Sigmoid colon (tissue), 7 donors: ENCODE data around the gene ZNF212. TPM values are rescaled to one million over a fixed set of nuclear protein-coding genes. Genes with fewer than 3 reads are reported as not detected.

Experiments
- DNase-seq: peaks from one replicate; pipeline ENCODE4 v3.0.0-alpha.2; 2019
- H3K27ac ChIP-seq, 4 donors: fragments of 200-600 bp; sonication (generic); one replicate each; pipeline ENCODE4 v1.5.1; 2016 to 2019; ENCODE audit warnings: mild to moderate bottlenecking in 1 of 4
- H3K27me3 ChIP-seq, 3 donors: fragments of 200-600 bp; sonication (generic); one replicate each; pipeline ENCODE4 v1.5.1; 2019; ENCODE audit warnings: mild to moderate bottlenecking in 1 of 3
- H3K36me3 ChIP-seq, 4 donors: fragments of 200-600 bp; sonication (generic); one replicate each; pipeline ENCODE4 v1.5.1; 2016 to 2019
- H3K4me1 ChIP-seq, 4 donors: fragments of 200-600 bp; sonication (generic); one replicate each; pipeline ENCODE4 v1.5.1; 2017 to 2019
- H3K4me3 ChIP-seq, 4 donors: fragments of 200-600 bp; sonication (generic); one replicate each; pipeline ENCODE4 v1.5.1; 2017 to 2019; ENCODE audit warnings: mild to moderate bottlenecking in 2 of 4, moderate library complexity in 1 of 4
- H3K9me3 ChIP-seq, 4 donors: fragments of 200-600 bp in 3 of 4; sonication (generic) in 3 of 4; one replicate each; pipeline versions ENCODE4 v1.5.1 to v1.6.1; 2013 to 2019
- CTCF ChIP-seq, 4 experiments: fragments of 450-650 bp in 3 of 4; fragments of 200-600 bp in 1 of 4; IDR thresholded peaks; one replicate each; pipeline ENCODE4 v1.5.1; 2016 to 2019; ENCODE audit warnings: antibody characterized with exemption in 4 of 4, mild to moderate bottlenecking in 3 of 4, moderate library complexity in 2 of 4
- EP300 ChIP-seq, 4 donors: sonication (generic); formaldehyde crosslinking; IDR thresholded peaks; one replicate each; pipeline ENCODE4 v1.6.1; 2017; ENCODE audit warnings: antibody characterized with exemption in 4 of 4
- POLR2A ChIP-seq, 2 donors: fragments of 450-650 bp; IDR thresholded peaks; one replicate each; pipeline ENCODE4 v1.6.1; 2016; ENCODE audit warnings: antibody characterized with exemption in 2 of 2, mild to moderate bottlenecking in 2 of 2, moderate library complexity in 2 of 2
- POLR2AphosphoS5 ChIP-seq, 4 donors: sonication (generic); formaldehyde crosslinking; IDR thresholded peaks; one replicate each; pipeline ENCODE4 v1.6.1; 2017; ENCODE audit warnings: antibody characterized with exemption in 4 of 4
- WGBS, 2 donors: extraction: QIAGEN DNeasy Blood & Tissue Kit; methylation state at CpG; one replicate each; pipeline ENCODE4 v1.1.7; 2013; 5-methylcytosine and 5-hydroxymethylcytosine counted together
- intact Hi-C: fragments of 100-400 bp; cut with DNase I; formaldehyde crosslinking; loops from one replicate; pipeline ENCODE4 v1.15.1; 2023
- polyA plus RNA-seq, 3 donors: library from polyadenylated mRNA; stranded (reverse); fragments of 200-250 nt; gene quantifications; one replicate each; pipeline ENCODE4 v1.2.3, GENCODE V29; 2013
- small RNA-seq, 3 donors: library from RNA; depleted of rRNA; stranded (forward); fragments of <200 nt; gene quantifications; one replicate each; pipeline ENCODE3, GENCODE V24; 2016
- total RNA-seq, 4 donors: library from RNA; depleted of rRNA; stranded (reverse); fragments of >200 nt; gene quantifications; one replicate each; pipeline ENCODE4 v1.1.0, GENCODE V29; 2016
- donor health status: healthy with polysubstance abuse.
- donor health status: Bipolar disorder and iron deficiency.
- donor health status: healthy.

The ZNF212 gene
- total and polyA plus RNA-seq, 7 donors, result 4.1 to 13.6 (median 5.8) TPM

- no peak overlapping the region for H3K4me3 ChIP-seq
- TF ChIP-seq CTCF (IDR thresholded peaks at IDR 0.05) (no peak), POLR2AphosphoS5 (IDR thresholded peaks at IDR 0.05) (no peak), EP300 (IDR thresholded peaks at IDR 0.05) (no peak), POLR2A (IDR thresholded peaks at IDR 0.05) (no peak)
- H3K4me1 ChIP-seq, result no peaks in the 10 kb centered on the region
- DNase-seq, result no peak
- no peaks in the 10 kb centered on the region for H3K27me3 ChIP-seq
- intact Hi-C loops, result no loop called here
- H3K36me3 ChIP-seq, result peaks cover 0 to 8% (median 0%) of the 10 kb centered on the region in 4 donors
- H3K9me3 ChIP-seq, result no peaks in the 10 kb centered on the region
- H3K27ac ChIP-seq, result no peak overlapping the region
- WGBS, 2 donors, result 72 to 73% methylated on average over 8 of the region's 8 CpGs
Measured at GRCh38 chr7:149300620-149301285, 61.3 kb downstream of the ZNF212 start.

GRCh38 chr7:149302222-149302621 lies 62.8 kb downstream of the ZNF212 start:
- H3K9me3 ChIP-seq, result no peaks in the 10 kb centered on the region
- no peaks in the 10 kb centered on the region for H3K27me3 ChIP-seq
- H3K4me3 ChIP-seq, result no peak overlapping the region
- 92 to 93% methylated on average over 12 of the region's 12 CpGs for WGBS, 2 donors
- no peak for DNase-seq
- no peaks in the 10 kb centered on the region for H3K36me3 ChIP-seq
- no peak for TF ChIP-seq POLR2A (IDR thresholded peaks at IDR 0.05)
- no peak for TF ChIP-seq EP300 (IDR thresholded peaks at IDR 0.05)
- TF ChIP-seq POLR2AphosphoS5 (IDR thresholded peaks at IDR 0.05), result no peak
- TF ChIP-seq CTCF (IDR thresholded peaks at IDR 0.05), result no peak
- no peaks in the 10 kb centered on the region for H3K4me1 ChIP-seq
- H3K27ac ChIP-seq, result no peak overlapping the region
- intact Hi-C loops, result no loop called here

GRCh38 chr7:149302865-149303264 lies 63.4 kb downstream of the ZNF212 start:
- no peak overlapping the region for H3K4me3 ChIP-seq
- H3K27ac ChIP-seq, result no peak overlapping the region
- intact Hi-C loops, result no loop called here
- H3K27me3 ChIP-seq, result no peaks in the 10 kb centered on the region
- no peaks in the 10 kb centered on the region for H3K9me3 ChIP-seq
- DNase-seq, result no peak
- TF ChIP-seq CTCF (IDR thresholded peaks at IDR 0.05) (no peak), POLR2AphosphoS5 (IDR thresholded peaks at IDR 0.05) (no peak), EP300 (IDR thresholded peaks at IDR 0.05) (no peak), POLR2A (IDR thresholded peaks at IDR 0.05) (no peak)
- H3K4me1 ChIP-seq, result no peaks in the 10 kb centered on the region
- WGBS, 2 donors, result 70 to 77% methylated on average over 2 of the region's 2 CpGs
- no peaks in the 10 kb centered on the region for H3K36me3 ChIP-seq

- Histone ChIP-seq H3K27me3 (no peaks in the 10 kb centered on the region), H3K36me3 (no peaks in the 10 kb centered on the region), H3K27ac (no peak overlapping the region), H3K4me3 (no peak overlapping the region), H3K4me1 (no peaks in the 10 kb centered on the region), H3K9me3 (no peaks in the 10 kb centered on the region)
- TF ChIP-seq EP300 (IDR thresholded peaks at IDR 0.05) (no peak), CTCF (IDR thresholded peaks at IDR 0.05) (no peak), POLR2A (IDR thresholded peaks at IDR 0.05) (no peak), POLR2AphosphoS5 (IDR thresholded peaks at IDR 0.05) (no peak)
- intact Hi-C loops, result no loop called here
- DNase-seq, result no peak
- WGBS, 2 donors, result 85 to 90% methylated on average over 7 of the region's 7 CpGs
Measured at GRCh38 chr7:149304006-149304405, 64.6 kb downstream of the ZNF212 start.

Small RNAs within 50 kb of the gene (small RNA-seq; reads per million reads assigned to genes)
- gene AC004890.1, result 0 reads per million in 3 donors

Other genes with a start within 250 kb of the ZNF212 start
- 10 to 100 TPM; 34.3 to 47.4 (median 39.7) TPM for gene PDIA4, start 211.1 kb upstream of the ZNF212 start, total RNA-seq
- 100 to 1,000 TPM in 1 of 3 donors, 10 to 100 TPM in 2; 11.4 to 183 (median 40.9) TPM for gene PDIA4, start 211.1 kb upstream of the ZNF212 start, polyA plus RNA-seq
- 1 to 10 TPM; 3.0 to 6.9 (median 3.9) TPM for gene ZNF786, start 148.9 kb upstream of the ZNF212 start, total RNA-seq
- 1 to 10 TPM in 2 of 3 donors, under 1 TPM in 1; 0.60 to 4.6 (median 1.2) TPM for gene ZNF786, start 148.9 kb upstream of the ZNF212 start, polyA plus RNA-seq
- gene ZNF425, start 113.3 kb upstream of the ZNF212 start, total RNA-seq, result 1 to 10 TPM; 2.9 to 4.9 (median 3.6) TPM
- gene ZNF425, start 113.3 kb upstream of the ZNF212 start, polyA plus RNA-seq, result under 1 TPM; 0.60 to 0.85 (median 0.69) TPM
- gene ZNF398, start 92.2 kb upstream of the ZNF212 start, total RNA-seq, result 10 to 100 TPM; 13.0 to 19.7 (median 18.4) TPM
- gene ZNF398, start 92.2 kb upstream of the ZNF212 start, polyA plus RNA-seq, result 1 to 10 TPM; 2.4 to 5.3 (median 2.5) TPM
- 10 to 100 TPM; 11.8 to 24.9 (median 13.9) TPM for gene ZNF282, start 44.1 kb upstream of the ZNF212 start, total RNA-seq
- gene ZNF282, start 44.1 kb upstream of the ZNF212 start, polyA plus RNA-seq, result 10 to 100 TPM in 1 of 3 donors, 1 to 10 TPM in 2; 6.9 to 17.6 (median 7.2) TPM
- 10 to 100 TPM in 3 of 4 donors, 1 to 10 TPM in 1; 8.4 to 15.2 (median 11.3) TPM for gene ZNF783, start 22.5 kb downstream of the ZNF212 start, total RNA-seq
- 1 to 10 TPM; 1.2 to 9.4 (median 2.4) TPM for gene ZNF783, start 22.5 kb downstream of the ZNF212 start, polyA plus RNA-seq
- 1 to 10 TPM; 5.7 to 7.7 (median 6.6) TPM for gene ZNF777, start 221.4 kb downstream of the ZNF212 start, total RNA-seq
- 1 to 10 TPM; 4.2 to 8.8 (median 7.2) TPM for gene ZNF777, start 221.4 kb downstream of the ZNF212 start, polyA plus RNA-seq